ENCODE measurements around the gene NEUROD2.

Gene NEUROD2

DNA sequence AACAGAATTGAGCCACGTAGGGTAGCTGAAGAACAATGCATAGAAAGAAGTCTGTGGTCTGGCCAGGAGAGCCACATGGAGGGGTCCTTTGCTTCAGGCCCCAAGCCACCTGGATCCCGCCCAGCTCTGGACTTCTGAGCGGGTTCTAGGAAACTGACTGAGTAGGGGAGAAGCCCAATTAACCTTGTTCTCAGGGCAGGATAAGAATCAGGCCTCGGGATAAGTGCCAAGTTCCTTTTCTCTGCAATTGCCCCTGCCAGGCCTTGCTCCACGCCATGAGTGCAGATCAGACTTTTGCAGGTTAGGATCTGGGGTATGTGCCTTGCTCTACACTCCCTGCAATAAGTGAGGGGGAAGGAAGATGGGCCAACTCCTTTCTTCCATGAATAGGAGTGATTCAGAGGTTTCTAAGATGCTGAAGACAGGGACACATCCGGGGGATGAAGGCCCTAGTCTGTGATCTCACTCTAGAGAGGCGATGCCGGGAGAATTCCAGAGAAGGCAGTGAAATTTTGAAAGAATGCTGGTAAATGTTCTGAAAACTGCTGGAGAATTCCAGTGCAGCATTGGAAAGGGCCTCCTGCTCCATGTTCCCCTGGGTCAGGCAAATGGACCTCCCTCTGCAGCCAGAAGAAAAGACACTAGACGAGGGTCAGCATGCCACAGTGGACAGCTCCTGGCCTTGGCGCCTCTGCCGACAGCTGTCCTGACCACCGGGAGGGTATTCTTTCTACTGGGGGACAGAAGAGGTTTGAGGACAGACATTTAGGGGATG, 5.8 kb downstream of the NEUROD2 start:
- H3K27me3 ChIP-seq (ENCODE audit: control insufficient read depth, insufficient read depth, low read length, poor library complexity, severe bottlenecking), result peaks cover 100% of the 10 kb centered on the region
- no peaks in the 10 kb centered on the region for H3K36me3 ChIP-seq (ENCODE audit: control insufficient read depth, insufficient read depth, low read length)
- 6 to 8% methylated on average over 12 of the region's 12 CpGs for WGBS, 2 experiments
- H3K9me3 ChIP-seq (ENCODE audit: control insufficient read depth, low read length), result no peaks in the 10 kb centered on the region
- H3K4me3 ChIP-seq (ENCODE audit: insufficient read depth, low read depth, low read length), result no peak overlapping the region
- H3K4me1 ChIP-seq (ENCODE audit: control insufficient read depth, insufficient read depth, low read length), result peaks cover 26% of the 10 kb centered on the region
- H3K27ac ChIP-seq (ENCODE audit: insufficient read depth, low read depth, low read length, poor library complexity, severe bottlenecking), result no peak overlapping the region

DNA sequence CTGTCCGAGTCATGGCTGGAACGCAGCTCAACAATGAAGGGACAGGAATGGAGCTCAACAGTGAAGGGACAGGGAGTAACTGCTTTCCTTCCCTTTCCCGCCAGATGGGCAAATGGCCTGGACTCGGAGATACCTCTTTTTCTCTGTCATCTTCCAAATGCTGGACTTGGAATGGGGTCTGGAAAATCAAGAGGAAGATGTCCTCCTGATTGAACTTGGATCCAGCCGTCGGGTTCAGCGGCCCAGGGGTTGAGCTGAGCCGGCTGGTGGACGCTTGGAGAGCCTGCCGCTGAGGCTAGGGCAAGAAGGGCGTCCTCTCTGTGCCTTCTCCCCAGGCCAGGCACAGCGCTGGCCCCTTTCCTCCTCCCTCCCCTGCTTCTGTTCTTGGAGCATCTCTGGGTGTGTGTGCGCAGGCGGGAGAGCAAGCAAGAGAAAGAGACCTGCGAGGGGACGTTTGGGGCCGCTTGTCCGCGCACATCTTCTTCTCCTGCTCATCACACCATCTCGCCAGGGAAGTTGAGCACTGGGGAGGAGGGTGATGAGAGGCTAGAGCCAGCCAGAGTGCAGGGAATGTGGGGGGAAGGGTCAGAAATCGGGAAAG, 6.6 kb downstream of the NEUROD2 start:
- H3K27ac ChIP-seq (ENCODE audit: insufficient read depth, low read depth, low read length, poor library complexity, severe bottlenecking), result no peak overlapping the region
- H3K27me3 ChIP-seq (ENCODE audit: control insufficient read depth, insufficient read depth, low read length, poor library complexity, severe bottlenecking), result peaks cover 100% of the 10 kb centered on the region
- H3K9me3 ChIP-seq (ENCODE audit: control insufficient read depth, low read length), result no peaks in the 10 kb centered on the region
- H3K4me1 ChIP-seq (ENCODE audit: control insufficient read depth, insufficient read depth, low read length), result peaks cover 24% of the 10 kb centered on the region
- no peaks in the 10 kb centered on the region for H3K36me3 ChIP-seq (ENCODE audit: control insufficient read depth, insufficient read depth, low read length)
- H3K4me3 ChIP-seq (ENCODE audit: insufficient read depth, low read depth, low read length), result no peak overlapping the region
- WGBS, 2 experiments, result 0 to 2% methylated on average over 21 of the region's 21 CpGs

DNA sequence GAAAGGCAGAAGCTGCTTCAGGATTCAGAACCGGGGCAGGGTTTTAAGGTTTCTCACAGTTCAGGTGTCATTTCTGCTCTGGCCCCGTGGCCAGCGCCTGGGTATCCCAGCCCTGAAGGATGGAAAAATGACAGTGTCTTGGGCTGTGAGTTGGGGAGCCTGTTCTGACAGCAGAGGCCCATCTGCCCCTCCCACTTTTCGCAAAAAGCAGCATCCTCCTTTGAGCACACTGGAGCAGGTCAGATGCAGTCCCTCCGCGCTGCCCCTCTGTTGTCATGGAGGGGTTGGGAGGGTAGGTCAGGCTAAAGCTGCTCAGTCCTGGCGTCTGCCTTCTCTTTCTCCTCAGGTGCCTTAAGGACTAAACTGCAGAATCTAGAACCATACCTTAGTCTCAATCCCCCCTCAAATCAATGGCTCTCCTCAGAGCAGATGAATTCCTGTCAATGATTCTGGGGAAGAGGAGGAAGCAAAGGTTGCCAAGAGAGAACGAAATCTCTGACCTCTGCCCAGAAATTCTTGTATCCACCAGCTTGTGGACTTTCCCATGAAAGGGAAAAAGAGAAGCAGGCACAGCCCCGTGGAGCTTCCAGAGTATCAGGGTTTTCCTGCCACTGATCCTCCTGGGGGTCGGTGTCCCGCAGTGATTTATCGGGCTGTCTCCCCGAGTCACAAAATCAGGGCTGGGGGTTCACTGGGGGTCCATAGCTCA, 7.3 kb downstream of the NEUROD2 start:
- Histone ChIP-seq H3K27ac (ENCODE audit: insufficient read depth, low read depth, low read length, poor library complexity, severe bottlenecking) (no peak overlapping the region), H3K4me1 (ENCODE audit: control insufficient read depth, insufficient read depth, low read length) (peaks cover 17% of the 10 kb centered on the region), H3K36me3 (ENCODE audit: control insufficient read depth, insufficient read depth, low read length) (no peaks in the 10 kb centered on the region), H3K27me3 (ENCODE audit: control insufficient read depth, insufficient read depth, low read length, poor library complexity, severe bottlenecking) (peaks cover 100% of the 10 kb centered on the region), H3K9me3 (ENCODE audit: control insufficient read depth, low read length) (no peaks in the 10 kb centered on the region), H3K4me3 (ENCODE audit: insufficient read depth, low read depth, low read length) (no peak overlapping the region)
- 2 to 4% methylated on average over 13 of the region's 13 CpGs for WGBS, 2 experiments

DNA sequence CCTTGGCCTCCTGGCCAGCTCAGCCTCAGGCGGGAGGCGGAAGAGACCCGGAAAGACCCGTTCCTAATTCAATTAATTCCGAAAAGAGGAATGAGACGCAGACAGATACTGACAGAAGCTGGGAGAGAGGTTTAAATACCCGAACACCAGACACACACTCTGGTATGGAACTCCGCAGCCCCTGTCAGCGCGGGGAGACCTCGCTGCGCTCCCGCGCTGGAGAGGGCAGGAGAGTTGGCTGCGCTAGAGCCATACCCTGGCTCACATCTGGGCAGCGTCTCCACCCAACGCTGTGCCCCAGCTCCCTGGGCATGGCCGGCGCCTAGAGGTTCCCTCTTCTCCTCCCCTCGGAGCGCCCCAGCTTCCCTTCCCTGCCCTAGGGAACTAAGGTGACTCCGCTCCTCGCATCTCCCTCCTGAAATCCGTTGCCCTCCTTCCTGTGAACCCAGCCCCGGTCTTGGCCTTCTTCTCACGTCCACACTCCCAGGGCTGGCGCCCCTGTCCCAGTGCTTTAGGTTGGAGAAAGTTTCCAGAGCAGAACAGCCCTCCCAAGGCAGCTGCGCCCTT, 8.0 kb downstream of the NEUROD2 start:
- no peak overlapping the region for H3K27ac ChIP-seq (ENCODE audit: insufficient read depth, low read depth, low read length, poor library complexity, severe bottlenecking)
- 3% methylated on average over 28 of the region's 28 CpGs for WGBS, 2 experiments
- no peak overlapping the region for H3K4me3 ChIP-seq (ENCODE audit: insufficient read depth, low read depth, low read length)

DNA sequence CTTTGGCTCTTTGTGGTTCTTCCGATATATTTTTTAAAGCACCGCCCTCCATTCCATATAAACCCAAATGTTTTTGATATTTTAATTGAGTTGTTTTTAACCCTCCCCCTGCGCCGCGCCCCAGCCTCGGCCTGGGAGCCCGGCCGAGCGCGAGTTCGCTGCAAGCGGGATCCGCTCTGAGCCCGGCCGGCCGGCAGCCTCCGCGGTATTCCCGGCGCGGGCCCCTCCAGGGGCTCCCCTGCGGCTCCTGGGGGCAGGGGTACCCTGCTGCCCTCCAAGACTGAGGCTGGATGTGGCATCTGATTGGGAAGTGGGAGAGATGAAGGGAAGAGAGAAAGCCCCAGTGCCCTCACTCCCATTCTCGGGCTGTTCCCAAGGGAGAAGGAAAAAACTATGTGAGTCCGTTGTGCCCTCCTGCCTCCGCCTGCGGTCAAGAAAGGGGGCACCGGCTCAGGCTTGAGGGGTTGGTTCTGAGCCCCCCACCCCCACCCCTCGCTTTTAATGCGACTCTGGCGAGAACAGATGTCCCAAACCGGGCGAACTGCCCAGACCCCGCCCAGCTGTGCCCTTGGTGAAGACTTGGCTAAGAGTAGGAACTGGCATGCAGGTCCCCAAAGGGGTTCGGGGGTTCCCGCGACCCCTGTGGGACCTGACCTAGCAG, 8.6 kb downstream of the NEUROD2 start:
- H3K9me3 ChIP-seq (ENCODE audit: control insufficient read depth, low read length), result no peaks in the 10 kb centered on the region

More for the DNA sequence above, 8.0 kb downstream of the NEUROD2 start:
- no peaks in the 10 kb centered on the region for H3K9me3 ChIP-seq (ENCODE audit: control insufficient read depth, low read length)
- peaks cover 11% of the 10 kb centered on the region for H3K4me1 ChIP-seq (ENCODE audit: control insufficient read depth, insufficient read depth, low read length)
- no peaks in the 10 kb centered on the region for H3K36me3 ChIP-seq (ENCODE audit: control insufficient read depth, insufficient read depth, low read length)
- peaks cover 100% of the 10 kb centered on the region for H3K27me3 ChIP-seq (ENCODE audit: control insufficient read depth, insufficient read depth, low read length, poor library complexity, severe bottlenecking)

DNA sequence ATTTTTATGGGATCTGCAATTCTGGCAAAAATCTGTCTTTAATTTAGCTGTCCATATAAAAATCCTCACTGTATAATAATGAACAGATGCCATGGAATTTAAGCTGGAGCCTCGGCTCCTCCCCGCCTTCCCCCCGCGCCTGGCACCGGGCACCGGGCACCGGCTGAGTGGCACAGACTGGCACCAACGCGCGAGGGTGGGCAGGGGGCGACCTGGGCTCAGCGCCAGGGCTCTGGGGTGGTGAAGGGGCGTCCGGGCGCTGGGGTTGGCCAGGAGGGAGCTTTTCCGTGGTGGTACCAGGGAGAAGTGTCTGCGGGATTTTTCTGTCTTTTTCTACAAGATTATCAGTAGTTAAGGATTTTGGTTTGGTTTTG, 9.1 kb downstream of the NEUROD2 start:
- peaks cover 7% of the 10 kb centered on the region for H3K4me1 ChIP-seq (ENCODE audit: control insufficient read depth, insufficient read depth, low read length)
- peaks cover 100% of the 10 kb centered on the region for H3K27me3 ChIP-seq (ENCODE audit: control insufficient read depth, insufficient read depth, low read length, poor library complexity, severe bottlenecking)
- H3K27ac ChIP-seq (ENCODE audit: insufficient read depth, low read depth, low read length, poor library complexity, severe bottlenecking), result no peak overlapping the region
- H3K9me3 ChIP-seq (ENCODE audit: control insufficient read depth, low read length), result no peaks in the 10 kb centered on the region
- H3K4me3 ChIP-seq (ENCODE audit: insufficient read depth, low read depth, low read length), result no peak overlapping the region
- whole genome bisulfite sequencing, 2 experiments, result 7 to 9% methylated on average over 17 of the region's 17 CpGs
- H3K36me3 ChIP-seq (ENCODE audit: control insufficient read depth, insufficient read depth, low read length), result no peaks in the 10 kb centered on the region

More for the DNA sequence above, 8.6 kb downstream of the NEUROD2 start:
- H3K27me3 ChIP-seq (ENCODE audit: control insufficient read depth, insufficient read depth, low read length, poor library complexity, severe bottlenecking), result peaks cover 100% of the 10 kb centered on the region
- peaks cover 7% of the 10 kb centered on the region for H3K4me1 ChIP-seq (ENCODE audit: control insufficient read depth, insufficient read depth, low read length)
- no peak overlapping the region for H3K4me3 ChIP-seq (ENCODE audit: insufficient read depth, low read depth, low read length)
- H3K27ac ChIP-seq (ENCODE audit: insufficient read depth, low read depth, low read length, poor library complexity, severe bottlenecking), result no peak overlapping the region
- no peaks in the 10 kb centered on the region for H3K36me3 ChIP-seq (ENCODE audit: control insufficient read depth, insufficient read depth, low read length)
- 1% methylated on average over 34 of the region's 36 CpGs for WGBS, 2 experiments

DNA sequence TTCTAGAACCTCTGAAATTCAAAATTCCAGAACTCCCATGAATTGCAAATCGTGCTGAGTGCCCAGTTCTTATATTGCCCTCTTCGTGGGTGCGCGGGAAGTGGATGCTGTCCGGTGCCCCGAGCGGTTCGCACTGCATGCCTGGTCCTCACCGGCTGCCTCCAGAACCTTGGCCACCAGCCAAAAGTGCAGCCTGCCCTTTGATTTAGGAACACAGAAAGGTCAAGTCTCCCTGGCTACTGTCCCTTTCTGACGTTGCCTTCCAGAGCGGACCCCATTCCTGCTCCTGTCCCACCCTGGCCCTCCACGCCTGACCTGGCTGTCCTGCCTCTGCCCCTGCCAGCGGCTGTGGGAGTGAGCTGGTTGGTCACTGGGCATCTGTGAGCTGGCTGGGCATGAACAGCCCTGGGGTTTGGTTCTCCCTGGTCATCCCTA, 9.7 kb downstream of the NEUROD2 start:
- no peaks in the 10 kb centered on the region for H3K36me3 ChIP-seq (ENCODE audit: control insufficient read depth, insufficient read depth, low read length)
- H3K9me3 ChIP-seq (ENCODE audit: control insufficient read depth, low read length), result no peaks in the 10 kb centered on the region
- H3K27ac ChIP-seq (ENCODE audit: insufficient read depth, low read depth, low read length, poor library complexity, severe bottlenecking), result no peak overlapping the region
- 10 to 11% methylated on average over 13 of the region's 13 CpGs for WGBS, 2 experiments
- peaks cover 100% of the 10 kb centered on the region for H3K27me3 ChIP-seq (ENCODE audit: control insufficient read depth, insufficient read depth, low read length, poor library complexity, severe bottlenecking)
- no peak overlapping the region for H3K4me3 ChIP-seq (ENCODE audit: insufficient read depth, low read depth, low read length)
- peaks cover 7% of the 10 kb centered on the region for H3K4me1 ChIP-seq (ENCODE audit: control insufficient read depth, insufficient read depth, low read length)

DNA sequence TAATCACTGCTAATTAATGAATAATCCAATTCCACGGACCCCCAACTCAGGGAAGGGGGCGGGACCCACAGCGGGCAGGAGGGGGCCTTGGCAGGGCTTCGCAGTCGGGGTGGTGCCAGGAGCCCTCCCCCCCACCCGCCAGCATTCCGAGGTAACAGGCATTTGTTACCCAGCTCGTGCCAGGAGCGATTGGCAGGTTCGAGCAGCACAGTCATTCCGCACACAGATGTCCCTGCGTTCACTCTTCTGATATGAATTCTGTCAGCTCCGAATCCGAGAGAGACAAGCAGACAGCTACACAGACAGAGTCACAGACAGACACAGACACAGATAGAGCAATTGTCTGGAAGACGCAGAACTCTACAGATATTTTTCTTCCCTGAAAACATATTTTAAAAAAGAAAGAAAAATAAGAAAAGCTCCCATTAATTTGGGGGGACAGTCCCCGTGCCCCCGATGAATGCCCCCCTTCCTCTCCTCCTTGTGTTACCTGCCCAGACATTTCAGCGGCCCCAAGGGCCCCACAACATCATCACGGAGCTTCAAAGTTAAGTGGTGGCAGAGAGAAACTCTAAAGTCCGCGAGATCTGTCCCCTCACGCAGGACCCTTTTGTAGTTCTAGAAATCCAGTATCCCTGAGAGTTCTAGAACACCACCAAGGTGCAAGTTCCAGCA, 10.2 kb downstream of the NEUROD2 start:
- no peaks in the 10 kb centered on the region for H3K9me3 ChIP-seq (ENCODE audit: control insufficient read depth, low read length)
- H3K4me1 ChIP-seq (ENCODE audit: control insufficient read depth, insufficient read depth, low read length), result peaks cover 7% of the 10 kb centered on the region
- no peaks in the 10 kb centered on the region for H3K36me3 ChIP-seq (ENCODE audit: control insufficient read depth, insufficient read depth, low read length)
- no peak overlapping the region for H3K4me3 ChIP-seq (ENCODE audit: insufficient read depth, low read depth, low read length)
- H3K27ac ChIP-seq (ENCODE audit: insufficient read depth, low read depth, low read length, poor library complexity, severe bottlenecking), result no peak overlapping the region
- 12 to 16% methylated on average over 21 to 22 of the region's 22 CpGs for WGBS, 2 experiments
- peaks cover 100% of the 10 kb centered on the region for H3K27me3 ChIP-seq (ENCODE audit: control insufficient read depth, insufficient read depth, low read length, poor library complexity, severe bottlenecking)

DNA sequence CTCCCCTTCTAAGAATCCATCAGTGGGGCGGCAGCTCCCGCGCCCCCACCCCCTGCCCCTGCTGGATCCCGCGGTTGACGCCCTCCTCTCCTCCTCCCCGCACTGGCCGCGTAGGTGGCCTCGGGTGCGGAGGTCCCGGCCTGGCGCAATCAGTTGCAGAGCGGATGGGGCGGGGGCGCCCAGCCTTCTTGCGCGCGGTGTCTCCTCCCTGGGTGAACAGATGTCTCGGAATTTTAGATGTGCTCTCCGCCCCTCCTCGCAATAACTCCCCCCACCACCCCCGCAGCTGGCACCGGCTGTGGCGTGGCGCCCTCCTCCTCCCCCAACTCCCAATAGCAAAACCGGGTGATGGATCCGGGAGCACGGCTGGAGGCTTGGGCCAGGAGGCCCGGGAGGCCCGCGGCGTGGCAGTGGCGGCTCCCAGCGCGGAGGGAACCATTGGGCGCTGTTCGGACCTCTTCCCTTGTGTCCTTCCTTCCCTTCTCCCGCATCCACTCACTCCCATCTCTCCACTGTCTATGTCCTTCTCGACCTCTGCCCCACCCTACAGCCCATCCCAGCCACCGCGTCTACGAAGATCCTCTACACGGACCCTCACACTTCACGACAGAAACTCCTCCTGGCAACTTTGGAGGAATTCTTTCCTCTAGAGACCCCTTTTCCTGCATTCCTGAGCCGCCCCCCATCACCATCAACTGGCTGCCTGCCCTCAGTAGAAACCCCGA, 11.0 kb downstream of the NEUROD2 start:
- Histone ChIP-seq H3K9me3 (ENCODE audit: control insufficient read depth, low read length) (no peaks in the 10 kb centered on the region), H3K36me3 (ENCODE audit: control insufficient read depth, insufficient read depth, low read length) (no peaks in the 10 kb centered on the region), H3K27ac (ENCODE audit: insufficient read depth, low read depth, low read length, poor library complexity, severe bottlenecking) (no peak overlapping the region), H3K4me1 (ENCODE audit: control insufficient read depth, insufficient read depth, low read length) (peaks cover 11% of the 10 kb centered on the region), H3K4me3 (ENCODE audit: insufficient read depth, low read depth, low read length) (no peak overlapping the region), H3K27me3 (ENCODE audit: control insufficient read depth, insufficient read depth, low read length, poor library complexity, severe bottlenecking) (peaks cover 100% of the 10 kb centered on the region)
- WGBS, 2 experiments, result 1 to 2% methylated on average over 46 to 47 of the region's 47 CpGs

Measured in ectodermal cell (in vitro differentiated cells).